GM19452 (cell line): Measurements from ENCODE around the gene NCL.
"Not testable (repeated sequence)": the region's sequence is repeated elsewhere in the genome, so short reads cannot be mapped to it uniquely, and the experiment has no call there.

ENCODE experiments used
- ATAC-seq: cut with Tn5 transposase; IDR thresholded peaks from one replicate; pipeline ENCODE4 v1.9.1; 2021; ENCODE audit not compliant: unreplicated experiment

NCL gene

GRCh38 chr2:231407686-231408085 is 56.6 kb downstream of the NCL start:
- ATAC-seq: not testable (repeated sequence)

- not testable (repeated sequence) for ATAC-seq
These were observed 58.5 kb downstream of the NCL start for GRCh38 chr2:231405601-231406367.

GRCh38 chr2:231404183-231404578 is 60.1 kb downstream of the NCL start:
- ATAC-seq: not testable (repeated sequence)
